Esophagus (tissue), 2 donors: ENCODE data around the gene OR5L2. TPM values are rescaled to one million over a fixed set of nuclear protein-coding genes. Genes with fewer than 3 reads are reported as not detected.
"Not testable (repeated sequence)": the region's sequence is repeated elsewhere in the genome, so short reads cannot be mapped to it uniquely, and the experiment has no call there.

ENCODE experiments used
- H3K27ac ChIP-seq, 2 donors: one replicate each; pipeline ENCODE4 v1.5.1; 2013; ENCODE audit warnings: low read depth in 2 of 2, mild to moderate bottlenecking in 2 of 2, inconsistent platforms in 1 of 2, low read length in 1 of 2, moderate library complexity in 1 of 2
- H3K27me3 ChIP-seq, 2 donors: one replicate each; pipeline ENCODE4 v1.6.1; 2013; ENCODE audit warnings: low read length in 2 of 2, control low read depth in 1 of 2, mild to moderate bottlenecking in 1 of 2; ENCODE audit not compliant: insufficient read depth in 2 of 2, control insufficient read depth in 1 of 2
- H3K36me3 ChIP-seq, 2 donors: one replicate each; pipeline ENCODE4 v1.6.1; 2013; ENCODE audit warnings: low read length in 1 of 2; ENCODE audit not compliant: control insufficient read depth in 2 of 2, insufficient read depth in 2 of 2
- H3K4me1 ChIP-seq, 2 donors: one replicate each; pipeline ENCODE4 v1.6.1; 2013; ENCODE audit warnings: low read length in 1 of 2; ENCODE audit not compliant: control insufficient read depth in 2 of 2, insufficient read depth in 2 of 2
- H3K4me3 ChIP-seq, 2 donors: one replicate each; pipeline ENCODE4 v1.5.1; 2013; ENCODE audit warnings: low read length in 2 of 2, mild to moderate bottlenecking in 2 of 2, low read depth in 1 of 2, moderate library complexity in 1 of 2
- H3K9me3 ChIP-seq, 2 donors: one replicate each; pipeline ENCODE4 v1.6.1; 2013; ENCODE audit warnings: mild to moderate bottlenecking in 2 of 2, low read depth in 1 of 2, low read length in 1 of 2, moderate library complexity in 1 of 2; ENCODE audit not compliant: control insufficient read depth in 2 of 2, insufficient read depth in 1 of 2
- WGBS, 2 donors: extraction: QIAGEN DNeasy Blood & Tissue Kit; methylation state at CpG; one replicate each; pipeline ENCODE4 v1.1.7; 2013; 5-methylcytosine and 5-hydroxymethylcytosine counted together
- polyA plus RNA-seq, 2 donors: library from polyadenylated mRNA; stranded (reverse); fragments of 200-250 nt; gene quantifications; one replicate each; pipeline ENCODE4 v1.2.3, GENCODE V29; 2013
- donor health status: healthy with polysubstance abuse.
- donor health status: Bipolar disorder and iron deficiency.

OR5L2 gene
- polyA plus RNA-seq, 2 donors = not detected

- 80 to 87% methylated on average over 1 of the region's 1 CpG for WGBS, 2 donors
- H3K4me3 ChIP-seq = no peak overlapping the region
- H3K4me1 ChIP-seq = no peaks in the 10 kb centered on the region
- H3K9me3 ChIP-seq = no peaks in the 10 kb centered on the region
- no peaks in the 10 kb centered on the region for H3K36me3 ChIP-seq
- H3K27ac ChIP-seq = no peak overlapping the region
- H3K27me3 ChIP-seq = no peaks in the 10 kb centered on the region
Measured at GRCh38 chr11:55852141-55852540, 25.1 kb downstream of the OR5L2 start.

DNA sequence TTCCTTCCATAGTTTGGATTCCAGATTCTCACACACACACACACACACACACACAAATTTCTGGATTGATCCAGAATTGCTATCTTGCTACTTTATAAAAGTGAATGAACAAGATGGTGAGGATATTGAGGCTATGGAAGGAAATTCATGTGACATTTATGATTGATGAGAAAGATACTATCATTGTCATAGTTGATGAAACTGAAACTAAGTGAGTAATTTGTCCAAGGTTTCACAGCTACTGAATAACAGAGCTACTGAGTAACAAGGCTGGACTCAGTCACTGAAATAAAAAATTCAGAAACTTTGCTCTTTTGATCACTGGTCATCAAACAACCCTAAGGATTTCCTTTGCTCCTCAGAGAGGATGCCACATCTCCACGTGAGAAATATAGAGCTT is 27.7 kb downstream of the OR5L2 start:
- Histone ChIP-seq H3K9me3 (no peaks in the 10 kb centered on the region), H3K27me3 (no peaks in the 10 kb centered on the region), H3K4me1 (no peaks in the 10 kb centered on the region), H3K27ac (no peak overlapping the region), H3K4me3 (no peak overlapping the region), H3K36me3 (no peaks in the 10 kb centered on the region)
- WGBS, 2 donors = 17 to 19% methylated on average over 1 of the region's 1 CpG

- 76 to 87% methylated on average over 4 of the region's 4 CpGs for WGBS, 2 donors
Measured at GRCh38 chr11:55867354-55867753, 40.3 kb downstream of the OR5L2 start.

DNA sequence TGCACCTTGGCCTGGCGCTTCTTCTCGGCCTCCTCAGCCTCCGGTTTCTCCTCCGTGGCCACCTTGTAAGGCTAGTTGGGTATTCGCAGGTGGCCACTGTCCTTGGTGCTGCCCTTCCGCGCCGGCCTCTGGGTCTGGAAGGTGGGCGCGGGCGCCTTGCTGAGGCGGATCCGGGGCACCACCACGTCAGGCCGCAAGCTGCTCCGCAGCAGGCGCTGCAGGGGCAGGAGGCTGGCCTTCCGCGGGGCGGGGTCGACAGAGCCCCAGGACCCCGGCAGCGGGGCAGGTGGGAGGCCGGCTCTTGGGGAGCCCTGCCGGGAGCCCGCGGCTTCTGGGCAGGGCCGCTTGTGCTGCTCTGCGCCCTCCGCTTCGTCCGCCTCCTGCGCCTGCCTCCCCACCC is 45.7 kb downstream of the OR5L2 start:
- not testable (repeated sequence) for H3K36me3 ChIP-seq, H3K4me1 ChIP-seq, H3K27ac ChIP-seq, H3K27me3 ChIP-seq, H3K4me3 ChIP-seq
- 25 to 26% methylated on average over 32 to 33 of the region's 33 CpGs for WGBS, 2 donors
- H3K9me3 ChIP-seq = peaks cover 11 to 12% of the 10 kb centered on the region in 2 donors

More at GRCh38 chr11:55867354-55867753, 40.3 kb downstream of the OR5L2 start:
- not testable (repeated sequence) for H3K4me3 ChIP-seq, H3K9me3 ChIP-seq, H3K36me3 ChIP-seq, H3K4me1 ChIP-seq, H3K27me3 ChIP-seq, H3K27ac ChIP-seq

- WGBS, 2 donors = 26 to 29% methylated on average over 34 of the region's 34 CpGs
- not testable (repeated sequence) for H3K27ac ChIP-seq, H3K4me1 ChIP-seq, H3K4me3 ChIP-seq, H3K27me3 ChIP-seq, H3K36me3 ChIP-seq
- peaks cover 11 to 12% of the 10 kb centered on the region in 2 donors for H3K9me3 ChIP-seq
Measured at GRCh38 chr11:55873146-55873545, 46.1 kb downstream of the OR5L2 start.

Other genes with a start within 250 kb of the OR5L2 start
- not detected for gene OR4C11, start 219.6 kb upstream of the OR5L2 start, polyA plus RNA-seq
- not detected for gene OR4P4, start 192.1 kb upstream of the OR5L2 start, polyA plus RNA-seq
- not detected for gene OR4S2, start 178.9 kb upstream of the OR5L2 start, polyA plus RNA-seq
- not detected for gene OR4C6, start 165.0 kb upstream of the OR5L2 start, polyA plus RNA-seq
- gene OR5D13, start 53.8 kb upstream of the OR5L2 start, polyA plus RNA-seq = not detected
- not detected for gene OR5D14, start 31.7 kb upstream of the OR5L2 start, polyA plus RNA-seq
- gene OR5L1, start 15.9 kb upstream of the OR5L2 start, polyA plus RNA-seq = not detected
- not detected for gene OR5D18, start 7.6 kb upstream of the OR5L2 start, polyA plus RNA-seq
- gene OR5D16, start 11.5 kb downstream of the OR5L2 start, polyA plus RNA-seq = not detected
- not detected for gene TRIM51, start 56.1 kb downstream of the OR5L2 start, polyA plus RNA-seq
- gene OR5W2, start 87.4 kb downstream of the OR5L2 start, polyA plus RNA-seq = not detected
- not detected for gene OR5I1, start 109.2 kb downstream of the OR5L2 start, polyA plus RNA-seq
- not detected for gene OR10AG1, start 142.7 kb downstream of the OR5L2 start, polyA plus RNA-seq
- not detected for gene OR5F1, start 167.4 kb downstream of the OR5L2 start, polyA plus RNA-seq
- gene OR5AS1, start 200.4 kb downstream of the OR5L2 start, polyA plus RNA-seq = not detected